Measurements from ENCODE around the gene ARL16.

- no peak for TF ChIP-seq GABPA (IDR thresholded peaks at IDR 0.05; ENCODE audit: low read depth)
- TF ChIP-seq, protein P1, sequence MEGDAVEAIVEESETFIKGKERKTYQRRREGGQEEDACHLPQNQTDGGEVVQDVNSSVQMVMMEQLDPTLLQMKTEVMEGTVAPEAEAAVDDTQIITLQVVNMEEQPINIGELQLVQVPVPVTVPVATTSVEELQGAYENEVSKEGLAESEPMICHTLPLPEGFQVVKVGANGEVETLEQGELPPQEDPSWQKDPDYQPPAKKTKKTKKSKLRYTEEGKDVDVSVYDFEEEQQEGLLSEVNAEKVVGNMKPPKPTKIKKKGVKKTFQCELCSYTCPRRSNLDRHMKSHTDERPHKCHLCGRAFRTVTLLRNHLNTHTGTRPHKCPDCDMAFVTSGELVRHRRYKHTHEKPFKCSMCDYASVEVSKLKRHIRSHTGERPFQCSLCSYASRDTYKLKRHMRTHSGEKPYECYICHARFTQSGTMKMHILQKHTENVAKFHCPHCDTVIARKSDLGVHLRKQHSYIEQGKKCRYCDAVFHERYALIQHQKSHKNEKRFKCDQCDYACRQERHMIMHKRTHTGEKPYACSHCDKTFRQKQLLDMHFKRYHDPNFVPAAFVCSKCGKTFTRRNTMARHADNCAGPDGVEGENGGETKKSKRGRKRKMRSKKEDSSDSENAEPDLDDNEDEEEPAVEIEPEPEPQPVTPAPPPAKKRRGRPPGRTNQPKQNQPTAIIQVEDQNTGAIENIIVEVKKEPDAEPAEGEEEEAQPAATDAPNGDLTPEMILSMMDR (IDR thresholded peaks at IDR 0.05), result no peak
- no peak for TF ChIP-seq POLR2AphosphoS5 (IDR thresholded peaks at IDR 0.05; ENCODE audit: low read depth, low read length)
- no peak for TF ChIP-seq MEF2A (IDR thresholded peaks at IDR 0.05; ENCODE audit: borderline replicate concordance, low read depth)
- TF ChIP-seq MAX (IDR thresholded peaks at IDR 0.05; ENCODE audit: low read depth), result no peak
Observed at GRCh38 chr17:81717049-81717765, 33.6 kb upstream of the ARL16 start.
